IMR-90 (cell line): Measurements from ENCODE around the gene SLC16A4.

Experiments used
- BHLHE40 ChIP-seq: fragments of 150-350 bp; IDR thresholded peaks from 2 replicates; pipeline ENCODE4 v1.6.1; 2016; ENCODE audit warnings: mild to moderate bottlenecking, low read depth, low read length
- CEBPB ChIP-seq: IDR thresholded peaks from 2 replicates; pipeline ENCODE4 v1.6.1; 2012; ENCODE audit warnings: low read depth, low read length, improper control_type of control experiment
- CTCF ChIP-seq: conservative IDR thresholded peaks from 2 replicates; pipeline ENCODE4 v1.5.1; 2012; ENCODE audit warnings: mild to moderate bottlenecking, low read depth, low read length, improper control_type of control experiment
- ELK1 ChIP-seq: fragments of 150-350 bp; IDR thresholded peaks from 2 replicates; pipeline ENCODE4 v1.6.1; 2016; ENCODE audit warnings: low read depth, mild to moderate bottlenecking, low read length, moderate library complexity, borderline replicate concordance
- FOS ChIP-seq: fragments of 150-350 bp; IDR thresholded peaks from 2 replicates; pipeline ENCODE4 v1.6.1; 2016; ENCODE audit warnings: low read depth, low read length
- MAFK ChIP-seq: IDR thresholded peaks from 2 replicates; pipeline ENCODE4 v1.6.1; 2012; ENCODE audit warnings: low read depth, low read length, improper control_type of control experiment
- MAZ ChIP-seq: IDR thresholded peaks from 2 replicates; pipeline ENCODE4 v1.6.1; 2012; ENCODE audit warnings: low read depth, mild to moderate bottlenecking, low read length, improper control_type of control experiment, moderate library complexity, borderline replicate concordance
- MXI1 ChIP-seq: IDR thresholded peaks from 2 replicates; pipeline ENCODE4 v1.6.1; 2012; ENCODE audit warnings: low read depth, mild to moderate bottlenecking, low read length, moderate library complexity, borderline replicate concordance
- POLR2A ChIP-seq: IDR thresholded peaks from 2 replicates; pipeline ENCODE4 v1.6.1; 2012; ENCODE audit warnings: mild to moderate bottlenecking, low read depth, low read length
- RAD21 ChIP-seq: IDR thresholded peaks from 2 replicates; pipeline ENCODE4 v1.6.1; 2012; ENCODE audit warnings: low read length, improper control_type of control experiment
- RCOR1 ChIP-seq: IDR thresholded peaks from 2 replicates; pipeline ENCODE4 v1.6.1; 2012; ENCODE audit warnings: mild to moderate bottlenecking, low read length, improper control_type of control experiment; ENCODE audit not compliant: insufficient replicate concordance
- RFX5 ChIP-seq: IDR thresholded peaks from 2 replicates; pipeline ENCODE4 v1.8.0; 2012; ENCODE audit warnings: low read depth, mild to moderate bottlenecking, low read length, moderate library complexity
- SMC3 ChIP-seq: fragments of 150-350 bp; IDR thresholded peaks from 2 replicates; pipeline ENCODE4 v1.6.1; 2016; ENCODE audit warnings: low read depth, mild to moderate bottlenecking, antibody characterized with exemption, low read length, moderate library complexity
- USF2 ChIP-seq: fragments of 150-350 bp; IDR thresholded peaks from 2 replicates; pipeline ENCODE4 v1.6.1; 2017; ENCODE audit warnings: mild to moderate bottlenecking, antibody characterized with exemption, low read length, low read depth

GRCh38 chr1:110370827-110371226 is 20.0 kb downstream of the SLC16A4 start:
- TF ChIP-seq CTCF (no peak), POLR2A (no peak), MAZ (no peak), USF2 (no peak; the same call in 1 of the 2 replicates), FOS (peak; percentile 50; the same call in 1 of the 2 replicates), BHLHE40 (no peak), RAD21 (no peak), CEBPB (no peak), RFX5 (no peak), RCOR1 (no peak), SMC3 (no peak), MAFK (no peak), ELK1 (no peak), MXI1 (no peak)
